Measurements from ENCODE around the gene GPRC5B.

Gene GPRC5B

GRCh38 chr16:19885451-19886072, 914 bp upstream of the GPRC5B start:
- DNase-seq (ENCODE audit: insufficient read length, low spot score), result no peak
- no peak for FAIRE-seq
- TF ChIP-seq POLR2A (IDR thresholded peaks at IDR 0.05; ENCODE audit: low read depth, low read length), result no peak

GRCh38 chr16:19883966-19884485, 622 bp downstream of the GPRC5B start:
- no peak for FAIRE-seq
- DNase-seq (ENCODE audit: insufficient read length, low spot score), result no peak
- TF ChIP-seq POLR2A (IDR thresholded peaks at IDR 0.05; ENCODE audit: low read depth, low read length), result no peak

- TF ChIP-seq POLR2A (IDR thresholded peaks at IDR 0.05; ENCODE audit: low read depth, low read length), result no peak
- FAIRE-seq, result no peak
- DNase-seq (ENCODE audit: insufficient read length, low spot score), result no peak
These were observed 1.2 kb downstream of the GPRC5B start for GRCh38 chr16:19883296-19883965.

- TF ChIP-seq POLR2A (IDR thresholded peaks at IDR 0.05; ENCODE audit: low read depth, low read length), result no peak
- DNase-seq (ENCODE audit: insufficient read length, low spot score) (no peak), FAIRE-seq (no peak)
These were observed 2.0 kb downstream of the GPRC5B start for GRCh38 chr16:19882646-19883045.

GRCh38 chr16:19882186-19882585, 2.5 kb downstream of the GPRC5B start:
- FAIRE-seq (no peak), DNase-seq (ENCODE audit: insufficient read length, low spot score) (no peak)
- TF ChIP-seq POLR2A (IDR thresholded peaks at IDR 0.05; ENCODE audit: low read depth, low read length), result no peak

- FAIRE-seq, result no peak
- no peak for DNase-seq (ENCODE audit: insufficient read length, low spot score)
- no peak for TF ChIP-seq POLR2A (IDR thresholded peaks at IDR 0.05; ENCODE audit: low read depth, low read length)
These were observed 2.9 kb downstream of the GPRC5B start for GRCh38 chr16:19881783-19882182.

- no peak for FAIRE-seq
- no peak for DNase-seq (ENCODE audit: insufficient read length, low spot score)
- no peak for TF ChIP-seq POLR2A (IDR thresholded peaks at IDR 0.05; ENCODE audit: low read depth, low read length)
These were observed 3.6 kb downstream of the GPRC5B start for GRCh38 chr16:19881028-19881427.

- no peak for DNase-seq (ENCODE audit: insufficient read length, low spot score)
- TF ChIP-seq POLR2A (IDR thresholded peaks at IDR 0.05; ENCODE audit: low read depth, low read length), result no peak
- FAIRE-seq, result no peak
These were observed 5.3 kb downstream of the GPRC5B start for GRCh38 chr16:19879241-19879792.

- FAIRE-seq, result no peak
- no peak for DNase-seq (ENCODE audit: insufficient read length, low spot score)
- no peak for TF ChIP-seq POLR2A (IDR thresholded peaks at IDR 0.05; ENCODE audit: low read depth, low read length)
These were observed 5.9 kb downstream of the GPRC5B start for GRCh38 chr16:19878757-19879156.

- TF ChIP-seq POLR2A (IDR thresholded peaks at IDR 0.05; ENCODE audit: low read depth, low read length), result no peak
- FAIRE-seq (no peak), DNase-seq (ENCODE audit: insufficient read length, low spot score) (no peak)
These were observed 8.1 kb downstream of the GPRC5B start for GRCh38 chr16:19876501-19877059.

GRCh38 chr16:19875900-19876299, 8.7 kb downstream of the GPRC5B start:
- TF ChIP-seq POLR2A (IDR thresholded peaks at IDR 0.05; ENCODE audit: low read depth, low read length), result no peak
- DNase-seq (ENCODE audit: insufficient read length, low spot score) (no peak), FAIRE-seq (no peak)

- FAIRE-seq (no peak), DNase-seq (ENCODE audit: insufficient read length, low spot score) (no peak)
- TF ChIP-seq POLR2A (IDR thresholded peaks at IDR 0.05; ENCODE audit: low read depth, low read length), result no peak
These were observed 9.6 kb downstream of the GPRC5B start for GRCh38 chr16:19874851-19875546.

GRCh38 chr16:19874026-19874425, 10.6 kb downstream of the GPRC5B start:
- FAIRE-seq, result no peak
- no peak for TF ChIP-seq POLR2A (IDR thresholded peaks at IDR 0.05; ENCODE audit: low read depth, low read length)
- no peak for DNase-seq (ENCODE audit: insufficient read length, low spot score)

- FAIRE-seq (no peak), DNase-seq (ENCODE audit: insufficient read length, low spot score) (no peak)
- no peak for TF ChIP-seq POLR2A (IDR thresholded peaks at IDR 0.05; ENCODE audit: low read depth, low read length)
These were observed 11.7 kb downstream of the GPRC5B start for GRCh38 chr16:19872935-19873334.

Data from H54 (cell line).